Heart left ventricle (tissue), 13 donors: ENCODE measurements around the gene UBE2C.

Experiments used
- POLR2A ChIP-seq, 2 donors: fragments of 450-650 bp; IDR thresholded peaks; one replicate each; pipeline ENCODE4 v1.6.1; 2017; ENCODE audit warnings: antibody characterized with exemption in 2 of 2, mild to moderate bottlenecking in 2 of 2, moderate library complexity in 2 of 2
- TF ChIP-seq, protein P1 (sequence below), 12 donors: fragments of 200-600 bp; sonication (generic) in 4 of 12; IDR thresholded peaks; one replicate each; pipeline versions ENCODE4 v1.5.0 to v1.8.0; 2018 to 2022; ENCODE audit warnings: antibody characterized with exemption in 12 of 12, mild to moderate bottlenecking in 5 of 12
- donor health status: ischemic (EF 13 %, LVEDD 7.1; RV severe dilation, severe dysfunction).
- donor health status: DM: no; HTN: yes; CAD: no.
- donor health status: DM: no; HTN: no; CAD: no.
- donor health status: ischemic (EF 25% LVEDD 6.9; RV normal size, moderate dysfunction).
- donor health status: ischemic (EF 25% LVEDD 5.7; RV mildly dilated, moderate dysfunction).
- donor health status: ischemic (EF 35%, LVEDD 5.7; RV mildly dilated, moderate dysfunction).
- donor health status: nonischemic (EF 11% LVEDD 7.7; RV severe dilation, severe dysfunction).
- donor health status: DM: yes; HTN: yes; CAD: no.
- donor health status: PGD.
- donor health status: ischemic (EF 29% LVEDD 5.4; RV normal size, mild dysfunction).
- donor health status: nonischemic (EF 23%, LVEDD 6.1; RV moderate dilation, normal function).

DNA sequence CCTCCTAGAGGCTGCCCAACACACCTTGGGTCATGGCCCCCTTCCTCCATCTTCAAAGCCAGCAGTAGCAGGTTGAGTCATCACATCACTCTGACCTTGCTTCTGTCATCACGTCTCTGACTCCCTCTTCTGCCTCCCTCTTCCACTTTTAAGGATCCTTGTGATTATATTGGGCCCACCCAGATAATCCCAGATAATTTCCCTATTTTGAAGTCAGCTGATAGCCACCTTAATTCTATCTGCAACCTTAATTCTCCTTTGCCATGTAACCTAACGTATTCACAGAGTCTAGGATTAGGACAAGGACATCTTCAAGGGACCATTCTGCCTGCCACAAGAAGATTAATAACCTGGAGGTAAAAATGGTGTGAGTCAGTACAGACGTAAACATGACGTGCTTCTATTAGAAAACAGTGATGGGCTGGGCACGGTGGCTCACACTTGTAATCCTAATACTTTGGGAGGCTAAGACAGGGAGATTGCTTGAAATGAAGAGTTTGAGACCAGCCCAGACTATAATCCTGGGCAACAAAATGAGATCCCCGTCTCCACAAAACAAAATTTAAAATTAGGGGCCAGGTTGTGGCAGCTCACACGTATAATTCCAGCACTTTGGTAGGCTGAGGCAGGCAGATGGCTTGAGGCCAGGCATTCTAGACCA, 48.2 kb downstream of the UBE2C start:
- no peak for TF ChIP-seq POLR2A (IDR thresholded peaks at IDR 0.05)
- TF ChIP-seq, protein P1, sequence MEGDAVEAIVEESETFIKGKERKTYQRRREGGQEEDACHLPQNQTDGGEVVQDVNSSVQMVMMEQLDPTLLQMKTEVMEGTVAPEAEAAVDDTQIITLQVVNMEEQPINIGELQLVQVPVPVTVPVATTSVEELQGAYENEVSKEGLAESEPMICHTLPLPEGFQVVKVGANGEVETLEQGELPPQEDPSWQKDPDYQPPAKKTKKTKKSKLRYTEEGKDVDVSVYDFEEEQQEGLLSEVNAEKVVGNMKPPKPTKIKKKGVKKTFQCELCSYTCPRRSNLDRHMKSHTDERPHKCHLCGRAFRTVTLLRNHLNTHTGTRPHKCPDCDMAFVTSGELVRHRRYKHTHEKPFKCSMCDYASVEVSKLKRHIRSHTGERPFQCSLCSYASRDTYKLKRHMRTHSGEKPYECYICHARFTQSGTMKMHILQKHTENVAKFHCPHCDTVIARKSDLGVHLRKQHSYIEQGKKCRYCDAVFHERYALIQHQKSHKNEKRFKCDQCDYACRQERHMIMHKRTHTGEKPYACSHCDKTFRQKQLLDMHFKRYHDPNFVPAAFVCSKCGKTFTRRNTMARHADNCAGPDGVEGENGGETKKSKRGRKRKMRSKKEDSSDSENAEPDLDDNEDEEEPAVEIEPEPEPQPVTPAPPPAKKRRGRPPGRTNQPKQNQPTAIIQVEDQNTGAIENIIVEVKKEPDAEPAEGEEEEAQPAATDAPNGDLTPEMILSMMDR (IDR thresholded peaks at IDR 0.05), result no peak
